T-helper 17 cell (primary cell): ENCODE results near the gene CLIC3. TPM values are rescaled to one million over a fixed set of nuclear protein-coding genes. Genes with fewer than 3 reads are reported as not detected.

Experiments
- ATAC-seq: fragments of 150-1000 bp; cut with Tn5 transposase; 2 replicates; pipeline ENCODE4 v1.10.0; 2021; ENCODE audit warnings: mild to moderate bottlenecking, moderate library complexity
- DNase-seq, 3 donors: peaks; one replicate each; pipeline versions ENCODE4 v3.0.0 to v3.0.0-alpha.2; 2020 to 2021
- H3K9me3 ChIP-seq: one replicate; pipeline ENCODE4 v1.7.0; 2013; ENCODE audit warnings: low read length, mild to moderate bottlenecking; ENCODE audit not compliant: control insufficient read depth, poor library complexity, severe bottlenecking
- H3K27ac Mint-ChIP-seq: one replicate; pipeline ENCODE4 v1.8.0; 2022; ENCODE audit warnings: mild to moderate bottlenecking, moderate library complexity, mixed read lengths
- H3K27me3 Mint-ChIP-seq: one replicate; pipeline ENCODE4 v1.8.0; 2022; ENCODE audit warnings: mixed read lengths
- H3K36me3 Mint-ChIP-seq: one replicate; pipeline ENCODE4 v1.8.0; 2022; ENCODE audit warnings: low read depth, mixed read lengths
- H3K4me1 Mint-ChIP-seq: one replicate; pipeline ENCODE4 v1.8.0; 2022; ENCODE audit warnings: mild to moderate bottlenecking, mixed read lengths
- H3K4me3 Mint-ChIP-seq: one replicate; pipeline ENCODE4 v1.8.0; 2022; ENCODE audit warnings: mild to moderate bottlenecking, moderate library complexity, mixed read lengths
- total RNA-seq, 4 donors: library from RNA in 2 of 4; stranded (reverse) in 2 of 4; gene quantifications; one replicate each; pipeline ENCODE4 v1.2.3 and lab custom pipeline; 2022 to 2026

The CLIC3 gene
- total RNA-seq, 2 donors from 2014 or later: 1.9 to 2.1 TPM

GRCh38 chr9:136955202-136955942, 41.0 kb downstream of the CLIC3 start:
- Mint-ChIP-seq H3K36me3 (no peaks in the 10 kb centered on the region), H3K4me1 (peaks cover 23% of the 10 kb centered on the region), H3K4me3 (no peak overlapping the region), H3K27me3 (no peaks in the 10 kb centered on the region), H3K27ac (no peak overlapping the region)
- DNase-seq (no peak), ATAC-seq (no peak)
- H3K9me3 ChIP-seq: no peaks in the 10 kb centered on the region

- peak overlapping the region; percentile 16 for H3K27ac Mint-ChIP-seq
- H3K9me3 ChIP-seq: no peaks in the 10 kb centered on the region
- ATAC-seq: no peak
- H3K36me3 Mint-ChIP-seq: no peaks in the 10 kb centered on the region
- H3K4me1 Mint-ChIP-seq: peaks cover 21% of the 10 kb centered on the region
- no peak for DNase-seq
- H3K4me3 Mint-ChIP-seq: no peak overlapping the region
- H3K27me3 Mint-ChIP-seq: no peaks in the 10 kb centered on the region
These were observed 41.9 kb downstream of the CLIC3 start for GRCh38 chr9:136954270-136955083.

- H3K27me3 Mint-ChIP-seq: no peaks in the 10 kb centered on the region
- peaks cover 17% of the 10 kb centered on the region for H3K4me1 Mint-ChIP-seq
- no peaks in the 10 kb centered on the region for H3K36me3 Mint-ChIP-seq
- H3K9me3 ChIP-seq: no peaks in the 10 kb centered on the region
- DNase-seq (no peak), ATAC-seq (no peak)
- H3K27ac Mint-ChIP-seq: no peak overlapping the region
- H3K4me3 Mint-ChIP-seq: no peak overlapping the region
These were observed 42.5 kb downstream of the CLIC3 start for GRCh38 chr9:136953771-136954269.

- DNase-seq: no peak
- no peak overlapping the region for H3K4me3 Mint-ChIP-seq
These were observed 43.2 kb downstream of the CLIC3 start for GRCh38 chr9:136952876-136953770.

GRCh38 chr9:136952321-136952850, 44.0 kb downstream of the CLIC3 start:
- ATAC-seq (no peak), DNase-seq (no peak)
- peaks cover 9% of the 10 kb centered on the region for H3K4me1 Mint-ChIP-seq
- H3K9me3 ChIP-seq: no peaks in the 10 kb centered on the region
- no peak overlapping the region for H3K27ac Mint-ChIP-seq
- H3K4me3 Mint-ChIP-seq: no peak overlapping the region
- H3K36me3 Mint-ChIP-seq: no peaks in the 10 kb centered on the region
- no peaks in the 10 kb centered on the region for H3K27me3 Mint-ChIP-seq

More at GRCh38 chr9:136952876-136953770, 43.2 kb downstream of the CLIC3 start:
- Mint-ChIP-seq H3K36me3 (no peaks in the 10 kb centered on the region), H3K27me3 (no peaks in the 10 kb centered on the region), H3K4me1 (peaks cover 10% of the 10 kb centered on the region), H3K27ac (no peak overlapping the region)
- ATAC-seq: no peak
- H3K9me3 ChIP-seq: no peaks in the 10 kb centered on the region

GRCh38 chr9:136951541-136952320, 44.6 kb downstream of the CLIC3 start, which contains the start of gene LCN12:
TSS of gene LCN12 (plus strand) at chr9:136952273. CDS start at chr9:136952328, 55 bp downstream.
- H3K36me3 Mint-ChIP-seq: no peaks in the 10 kb centered on the region
- H3K9me3 ChIP-seq: no peaks in the 10 kb centered on the region
- H3K4me1 Mint-ChIP-seq: peaks cover 9% of the 10 kb centered on the region
- H3K4me3 Mint-ChIP-seq: no peak within 1 kb of the TSS
- peak in 1 of 3 donors; percentile 7 for DNase-seq
- peak within 1 kb of the TSS; percentile 60 for H3K27ac Mint-ChIP-seq
- no peaks in the 10 kb centered on the region for H3K27me3 Mint-ChIP-seq
- no peak for ATAC-seq

- ATAC-seq (no peak), DNase-seq (no peak)
- no peaks in the 10 kb centered on the region for H3K9me3 ChIP-seq
- Mint-ChIP-seq H3K27me3 (no peaks in the 10 kb centered on the region), H3K27ac (peak overlapping the region; percentile 60), H3K36me3 (no peaks in the 10 kb centered on the region), H3K4me1 (peaks cover 9% of the 10 kb centered on the region), H3K4me3 (peak overlapping the region; percentile 92)
These were observed 45.6 kb downstream of the CLIC3 start for GRCh38 chr9:136950656-136951276.

GRCh38 chr9:136949817-136950655, 46.3 kb downstream of the CLIC3 start:
- DNase-seq (peak; percentile 92 to 93 (median 93)), ATAC-seq (peak; percentile 98)
- H3K27ac Mint-ChIP-seq: peak overlapping the region; percentile 60
- no peaks in the 10 kb centered on the region for H3K36me3 Mint-ChIP-seq
- peaks cover 6% of the 10 kb centered on the region for H3K4me1 Mint-ChIP-seq
- peak overlapping the region; percentile 92 for H3K4me3 Mint-ChIP-seq
- no peaks in the 10 kb centered on the region for H3K27me3 Mint-ChIP-seq
- no peaks in the 10 kb centered on the region for H3K9me3 ChIP-seq

GRCh38 chr9:136949239-136949816, 47.0 kb downstream of the CLIC3 start:
- no peaks in the 10 kb centered on the region for H3K9me3 ChIP-seq
- no peaks in the 10 kb centered on the region for H3K36me3 Mint-ChIP-seq
- peak overlapping the region; percentile 60 for H3K27ac Mint-ChIP-seq
- DNase-seq: peak in 1 of 3 donors; percentile 16
- H3K4me3 Mint-ChIP-seq: peak overlapping the region; percentile 89
- H3K27me3 Mint-ChIP-seq: no peaks in the 10 kb centered on the region
- no peak for ATAC-seq
- peaks cover 6% of the 10 kb centered on the region for H3K4me1 Mint-ChIP-seq

- peak overlapping the region; percentile 89 for H3K4me3 Mint-ChIP-seq
These were observed 48.3 kb downstream of the CLIC3 start for GRCh38 chr9:136947955-136948510.

More at GRCh38 chr9:136947955-136948510, 48.3 kb downstream of the CLIC3 start:
- H3K36me3 Mint-ChIP-seq: no peaks in the 10 kb centered on the region
- H3K27me3 Mint-ChIP-seq: no peaks in the 10 kb centered on the region
- H3K4me1 Mint-ChIP-seq: peaks cover 6% of the 10 kb centered on the region
- DNase-seq (peak in 1 of 3 donors; percentile 10), ATAC-seq (no peak)
- H3K9me3 ChIP-seq: no peaks in the 10 kb centered on the region
- no peak overlapping the region for H3K27ac Mint-ChIP-seq
